Vagina (tissue), 2 donors: Measurements from ENCODE around the gene ATP8B1. TPM values are rescaled to one million over a fixed set of nuclear protein-coding genes. Genes with fewer than 3 reads are reported as not detected.

Experiments used
- DNase-seq, 2 donors: peaks; one replicate each; pipeline ENCODE4 v3.0.0-alpha.2; 2017; ENCODE audit errors: extremely low spot score in 2 of 2
- H3K27ac ChIP-seq: fragments of 200-600 bp; sonication (generic); one replicate; pipeline ENCODE4 v1.5.1; 2019
- H3K27me3 ChIP-seq: fragments of 200-600 bp; sonication (generic); one replicate; pipeline ENCODE4 v1.5.1; 2019
- H3K36me3 ChIP-seq, 2 donors: fragments of 200-600 bp; sonication (generic); one replicate each; pipeline ENCODE4 v1.5.1; 2017 to 2019
- H3K4me1 ChIP-seq: fragments of 200-600 bp; sonication (generic); one replicate; pipeline ENCODE4 v1.5.1; 2019
- H3K4me3 ChIP-seq, 2 donors: fragments of 200-600 bp; sonication (generic); 1 replicate in 1 of 2; 2 replicates in 1 of 2; pipeline ENCODE4 v1.5.1; 2016 to 2019
- H3K9me3 ChIP-seq: fragments of 200-600 bp; sonication (generic); one replicate; pipeline ENCODE4 v1.5.1; 2019
- POLR2A ChIP-seq, 2 donors: fragments of 450-650 bp; IDR thresholded peaks; one replicate each; pipeline ENCODE4 v1.6.1; 2017; ENCODE audit warnings: antibody characterized with exemption in 2 of 2, mild to moderate bottlenecking in 2 of 2, moderate library complexity in 2 of 2
- POLR2AphosphoS5 ChIP-seq, 2 donors: sonication (generic); formaldehyde crosslinking; IDR thresholded peaks; one replicate each; pipeline ENCODE4 v1.9.0; 2017; ENCODE audit warnings: antibody characterized with exemption in 2 of 2, mild to moderate bottlenecking in 2 of 2, low read depth in 1 of 2; ENCODE audit not compliant: insufficient read depth in 1 of 2
- intact Hi-C: fragments of 100-400 bp; cut with DNase I; formaldehyde crosslinking; loops from one replicate; pipeline ENCODE4 v1.15.1; 2023
- total RNA-seq: library from RNA; depleted of rRNA; stranded (reverse); fragments of >200 nt; gene quantifications from one replicate; pipeline ENCODE4 v1.2.3, GENCODE V29; 2016
- TF ChIP-seq, protein P1 (sequence below), 3 experiments: fragments of 450-650 bp in 2 of 3; fragments of 200-600 bp in 1 of 3; sonication (generic) in 1 of 3; IDR thresholded peaks; one replicate each; pipeline ENCODE4 v1.5.1; 2017 to 2019; ENCODE audit warnings: antibody characterized with exemption in 3 of 3, mild to moderate bottlenecking in 2 of 3, moderate library complexity in 2 of 3

The ATP8B1 gene
- total RNA-seq, 1 donor from 2014 or later, result 41.5 TPM

GRCh38 chr18:57819119-57819518 lies 16.0 kb upstream of the ATP8B1 start:
- no peaks in the 10 kb centered on the region for H3K9me3 ChIP-seq
- TF ChIP-seq, protein P1, sequence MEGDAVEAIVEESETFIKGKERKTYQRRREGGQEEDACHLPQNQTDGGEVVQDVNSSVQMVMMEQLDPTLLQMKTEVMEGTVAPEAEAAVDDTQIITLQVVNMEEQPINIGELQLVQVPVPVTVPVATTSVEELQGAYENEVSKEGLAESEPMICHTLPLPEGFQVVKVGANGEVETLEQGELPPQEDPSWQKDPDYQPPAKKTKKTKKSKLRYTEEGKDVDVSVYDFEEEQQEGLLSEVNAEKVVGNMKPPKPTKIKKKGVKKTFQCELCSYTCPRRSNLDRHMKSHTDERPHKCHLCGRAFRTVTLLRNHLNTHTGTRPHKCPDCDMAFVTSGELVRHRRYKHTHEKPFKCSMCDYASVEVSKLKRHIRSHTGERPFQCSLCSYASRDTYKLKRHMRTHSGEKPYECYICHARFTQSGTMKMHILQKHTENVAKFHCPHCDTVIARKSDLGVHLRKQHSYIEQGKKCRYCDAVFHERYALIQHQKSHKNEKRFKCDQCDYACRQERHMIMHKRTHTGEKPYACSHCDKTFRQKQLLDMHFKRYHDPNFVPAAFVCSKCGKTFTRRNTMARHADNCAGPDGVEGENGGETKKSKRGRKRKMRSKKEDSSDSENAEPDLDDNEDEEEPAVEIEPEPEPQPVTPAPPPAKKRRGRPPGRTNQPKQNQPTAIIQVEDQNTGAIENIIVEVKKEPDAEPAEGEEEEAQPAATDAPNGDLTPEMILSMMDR (IDR thresholded peaks at IDR 0.05), result no peak
- TF ChIP-seq POLR2A (IDR thresholded peaks at IDR 0.05) (no peak), POLR2AphosphoS5 (IDR thresholded peaks at IDR 0.05; ENCODE audit: insufficient read depth in 1 of 2, low read depth in 1 of 2) (no peak)
- no peaks in the 10 kb centered on the region for H3K27me3 ChIP-seq
- H3K4me3 ChIP-seq, result no peak overlapping the region
- H3K27ac ChIP-seq, result no peak overlapping the region
- no peak for DNase-seq
- no peaks in the 10 kb centered on the region for H3K36me3 ChIP-seq
- intact Hi-C loops, result no loop called here
- H3K4me1 ChIP-seq, result no peaks in the 10 kb centered on the region

GRCh38 chr18:57816208-57816954 lies 13.3 kb upstream of the ATP8B1 start:
- DNase-seq, result no peak
- intact Hi-C loops, result no loop called here
- no peak overlapping the region for H3K27ac ChIP-seq
- no peaks in the 10 kb centered on the region for H3K9me3 ChIP-seq
- no peaks in the 10 kb centered on the region for H3K36me3 ChIP-seq
- no peak overlapping the region for H3K4me3 ChIP-seq
- H3K27me3 ChIP-seq, result no peaks in the 10 kb centered on the region
- no peaks in the 10 kb centered on the region for H3K4me1 ChIP-seq
- no peak for TF ChIP-seq POLR2AphosphoS5 (IDR thresholded peaks at IDR 0.05; ENCODE audit: insufficient read depth in 1 of 2, low read depth in 1 of 2)
- TF ChIP-seq, protein P1 (IDR thresholded peaks at IDR 0.05), result no peak

DNA sequence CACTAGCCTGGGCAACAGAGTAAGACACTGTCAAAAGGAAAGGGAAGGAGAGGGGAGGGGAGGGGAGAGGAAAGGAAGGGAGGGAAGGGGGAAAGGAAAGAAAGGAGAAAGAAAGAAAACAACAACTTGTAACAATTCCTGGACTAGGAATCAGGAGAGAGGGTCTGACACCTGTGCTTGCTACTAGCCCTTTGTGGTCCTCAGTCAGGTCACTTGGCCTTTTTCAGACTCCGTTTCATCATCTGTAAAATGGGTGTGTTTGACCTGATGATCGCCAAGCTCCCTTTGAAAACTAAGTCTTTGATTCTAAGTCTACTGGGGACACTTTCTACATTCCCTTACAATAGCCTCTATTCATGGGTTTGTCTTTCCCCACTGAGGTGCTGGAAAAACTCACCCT lies 11.4 kb upstream of the ATP8B1 start:
- intact Hi-C loops, result no loop called here
- no peak overlapping the region for H3K27ac ChIP-seq

DNA sequence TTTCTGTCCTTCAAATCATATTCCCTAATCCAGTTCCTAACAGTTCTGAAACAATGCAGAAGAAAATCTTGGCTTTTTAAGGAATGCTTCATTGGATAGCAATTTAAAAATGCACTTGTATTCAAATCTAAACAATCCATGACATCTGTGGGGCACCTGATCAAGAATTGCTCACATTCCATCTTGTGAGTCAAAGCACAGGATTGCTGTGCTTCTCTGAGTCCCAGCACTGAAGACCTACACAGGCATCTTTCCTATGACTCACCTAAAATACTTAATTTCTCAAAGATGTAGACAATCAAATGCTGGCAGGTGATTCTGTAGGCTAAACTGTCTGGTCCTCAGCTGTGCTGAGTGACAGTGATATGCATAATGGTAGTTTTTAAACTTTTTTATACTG lies 10.1 kb upstream of the ATP8B1 start:
- Histone ChIP-seq H3K36me3 (no peaks in the 10 kb centered on the region), H3K4me1 (no peaks in the 10 kb centered on the region), H3K9me3 (no peaks in the 10 kb centered on the region), H3K27me3 (no peaks in the 10 kb centered on the region), H3K27ac (no peak overlapping the region), H3K4me3 (no peak overlapping the region)
- intact Hi-C loops, result no loop called here
- no peak for DNase-seq
- TF ChIP-seq, protein P1 (IDR thresholded peaks at IDR 0.05), result no peak
- no peak for TF ChIP-seq POLR2AphosphoS5 (IDR thresholded peaks at IDR 0.05; ENCODE audit: insufficient read depth in 1 of 2, low read depth in 1 of 2)
- no peak for TF ChIP-seq POLR2A (IDR thresholded peaks at IDR 0.05)

More for the DNA sequence above, 11.4 kb upstream of the ATP8B1 start:
- no peaks in the 10 kb centered on the region for H3K4me1 ChIP-seq
- no peaks in the 10 kb centered on the region for H3K27me3 ChIP-seq
- TF ChIP-seq POLR2AphosphoS5 (IDR thresholded peaks at IDR 0.05; ENCODE audit: insufficient read depth in 1 of 2, low read depth in 1 of 2), result no peak
- no peak for TF ChIP-seq POLR2A (IDR thresholded peaks at IDR 0.05)
- no peak for DNase-seq
- H3K36me3 ChIP-seq, result no peaks in the 10 kb centered on the region
- H3K9me3 ChIP-seq, result no peaks in the 10 kb centered on the region
- no peak overlapping the region for H3K4me3 ChIP-seq

DNA sequence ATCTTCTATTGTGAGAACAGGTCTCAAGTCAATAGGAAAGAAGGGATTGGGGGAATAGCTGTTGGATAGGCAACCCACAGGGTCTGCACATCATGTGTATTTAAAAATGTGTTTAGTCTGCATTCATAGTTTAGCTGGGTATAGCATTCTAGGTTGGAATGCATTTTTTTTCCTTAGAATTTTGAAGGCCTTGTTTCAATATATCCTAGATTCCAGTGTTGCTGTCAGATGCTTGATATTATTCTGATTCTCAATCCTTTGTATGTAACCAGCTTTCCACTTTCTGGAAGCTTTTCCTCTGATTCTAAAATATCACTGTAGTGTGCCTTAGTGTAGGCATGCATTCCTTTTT lies 9.0 kb upstream of the ATP8B1 start:
- H3K27ac ChIP-seq, result no peak overlapping the region
- H3K36me3 ChIP-seq, result no peaks in the 10 kb centered on the region
- H3K27me3 ChIP-seq, result no peaks in the 10 kb centered on the region
- H3K4me1 ChIP-seq, result peaks cover 8% of the 10 kb centered on the region
- no peak for DNase-seq
- H3K4me3 ChIP-seq, result no peak overlapping the region
- H3K9me3 ChIP-seq, result no peaks in the 10 kb centered on the region
- no peak for TF ChIP-seq POLR2A (IDR thresholded peaks at IDR 0.05)
- no peak for TF ChIP-seq POLR2AphosphoS5 (IDR thresholded peaks at IDR 0.05; ENCODE audit: insufficient read depth in 1 of 2, low read depth in 1 of 2)
- TF ChIP-seq, protein P1 (IDR thresholded peaks at IDR 0.05), result no peak
- intact Hi-C loops, result no loop called here
